HG03066 (cell line): Measurements from ENCODE around the gene LRBA.

Source experiments
- ATAC-seq: cut with Tn5 transposase; IDR thresholded peaks from one replicate; pipeline ENCODE4 v1.9.1; 2021; ENCODE audit warnings: low read depth; ENCODE audit not compliant: unreplicated experiment

Gene LRBA

GRCh38 chr4:150237110-150237872, 777.8 kb downstream of the LRBA start:
- ATAC-seq, result no peak

- ATAC-seq, result no peak
Measured at GRCh38 chr4:150236626-150237025, 778.5 kb downstream of the LRBA start.

GRCh38 chr4:150235808-150236271, 779.2 kb downstream of the LRBA start:
- ATAC-seq, result no peak

GRCh38 chr4:150235317-150235716, 779.8 kb downstream of the LRBA start:
- ATAC-seq, result no peak

- no peak for ATAC-seq
Measured at GRCh38 chr4:150234246-150234645, 780.8 kb downstream of the LRBA start.

- no peak for ATAC-seq
Measured at GRCh38 chr4:150232029-150232428, 783.1 kb downstream of the LRBA start.

- no peak for ATAC-seq
Measured at GRCh38 chr4:150231107-150231770, 783.8 kb downstream of the LRBA start.

GRCh38 chr4:150230561-150230960, 784.5 kb downstream of the LRBA start:
- ATAC-seq, result no peak

- no peak for ATAC-seq
Measured at GRCh38 chr4:150229520-150229919, 785.6 kb downstream of the LRBA start.

GRCh38 chr4:150224896-150225591, 790.0 kb downstream of the LRBA start:
- ATAC-seq, result no peak

- no peak for ATAC-seq
Measured at GRCh38 chr4:150219841-150220240, 795.2 kb downstream of the LRBA start.

GRCh38 chr4:150218447-150218846, 796.6 kb downstream of the LRBA start:
- ATAC-seq, result no peak

GRCh38 chr4:150217808-150218207, 797.3 kb downstream of the LRBA start:
- ATAC-seq, result no peak

- ATAC-seq, result no peak
Measured at GRCh38 chr4:150217192-150217591, 797.9 kb downstream of the LRBA start.

GRCh38 chr4:150216726-150217125, 798.4 kb downstream of the LRBA start:
- ATAC-seq, result no peak

GRCh38 chr4:150215601-150216000, 799.5 kb downstream of the LRBA start:
- ATAC-seq, result no peak
